Endometrial microvascular endothelial cells (primary cell): ENCODE data around the gene CFAP69. TPM values are rescaled to one million over a fixed set of nuclear protein-coding genes. Genes with fewer than 3 reads are reported as not detected.
"Not testable (repeated sequence)": the region's sequence is repeated elsewhere in the genome, so short reads cannot be mapped to it uniquely, and the experiment has no call there.

Experiments
- in situ Hi-C: cut with HindIII; loops from 2 replicates; pipeline ENCODE4 v1.10.0; 2017; ENCODE audit warnings: low sequenced_read_pairs, low pct_unique_long_range_greater_than_20kb; ENCODE audit errors: inconsistent ontology term
- total RNA-seq: library from RNA; depleted of rRNA; stranded (reverse); fragments of >200 nt; gene quantifications from one replicate; pipeline ENCODE4 v1.2.3, GENCODE V29; 2015; ENCODE audit errors: inconsistent ontology term

CFAP69 gene
- total RNA-seq, 1 donor from 2014 or later = 0.19 TPM

DNA sequence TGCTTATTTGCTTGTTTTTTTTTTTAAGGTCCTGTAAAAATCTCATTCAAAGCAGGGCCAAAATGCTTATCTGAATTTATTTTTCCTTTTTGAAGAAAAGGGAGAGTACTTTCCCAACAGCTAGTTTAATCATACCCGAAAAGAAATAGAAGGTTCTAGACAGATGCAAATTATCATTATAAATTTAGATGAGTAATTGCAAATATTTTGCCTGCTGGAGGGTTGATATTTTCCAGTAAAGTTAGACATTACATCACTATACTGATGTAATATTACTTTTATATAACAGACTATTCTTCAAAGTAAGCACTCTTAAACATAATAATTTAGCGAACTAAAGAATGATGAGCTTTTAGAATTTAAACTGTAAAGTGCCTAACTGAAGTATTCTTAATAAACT is 14.1 kb upstream of the CFAP69 start:
- in situ Hi-C loops = no loop called here

DNA sequence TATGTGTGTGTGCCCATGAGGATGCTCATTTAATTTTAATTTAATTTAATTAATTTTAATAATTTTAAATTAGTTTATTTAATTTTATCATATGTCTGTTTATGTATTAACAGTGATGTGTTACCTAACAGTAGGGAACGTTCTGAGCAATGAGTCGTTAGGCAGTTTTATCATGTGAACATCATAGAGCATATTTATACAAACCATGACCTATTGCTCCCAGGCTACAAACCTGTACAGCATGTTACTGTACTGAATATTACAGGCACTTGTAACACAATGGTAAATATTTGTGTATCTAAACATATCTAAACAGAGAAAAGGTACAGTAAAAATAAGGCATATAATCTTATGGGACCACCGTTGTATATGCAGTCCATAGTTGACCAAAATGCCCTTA is 13.7 kb upstream of the CFAP69 start:
- in situ Hi-C loops = no loop called here

DNA sequence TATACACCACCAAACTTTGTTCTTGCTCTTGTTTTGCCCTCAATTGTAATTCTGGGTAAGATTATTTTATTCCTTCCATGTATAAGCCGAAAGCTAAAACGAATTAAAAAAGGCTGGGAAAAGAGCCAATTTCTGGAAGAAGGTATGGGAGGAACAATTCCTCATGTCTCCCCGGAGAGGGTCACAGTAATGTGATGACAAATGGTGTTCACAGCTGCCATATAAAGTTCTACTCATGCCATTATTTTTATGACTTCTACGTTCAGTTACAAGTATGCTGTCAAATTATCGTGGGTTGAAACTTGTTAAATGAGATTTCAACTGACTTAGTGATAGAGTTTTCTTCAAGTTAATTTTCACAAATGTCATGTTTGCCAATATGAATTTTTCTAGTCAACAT is 12.5 kb upstream of the CFAP69 start:
- in situ Hi-C loops = no loop called here

DNA sequence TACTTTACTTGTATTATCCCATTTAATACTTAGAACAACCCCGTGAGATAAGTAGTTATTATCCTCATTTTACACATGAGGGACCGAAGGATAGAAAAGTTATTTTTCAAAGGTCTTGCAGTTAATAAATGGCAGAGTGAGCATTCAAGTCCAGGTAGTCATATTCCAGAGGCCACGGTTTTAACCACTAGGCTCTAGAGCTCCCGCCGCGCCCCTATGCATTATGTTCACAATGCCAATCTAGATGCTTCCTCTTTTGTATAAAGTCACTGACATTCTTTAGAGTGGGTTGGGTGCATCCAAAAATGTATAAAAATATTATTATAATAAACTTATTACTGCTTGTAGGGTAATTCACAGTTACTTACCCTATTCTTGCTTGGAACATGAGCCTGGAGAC is 11.4 kb upstream of the CFAP69 start:
- in situ Hi-C loops = no loop called here

DNA sequence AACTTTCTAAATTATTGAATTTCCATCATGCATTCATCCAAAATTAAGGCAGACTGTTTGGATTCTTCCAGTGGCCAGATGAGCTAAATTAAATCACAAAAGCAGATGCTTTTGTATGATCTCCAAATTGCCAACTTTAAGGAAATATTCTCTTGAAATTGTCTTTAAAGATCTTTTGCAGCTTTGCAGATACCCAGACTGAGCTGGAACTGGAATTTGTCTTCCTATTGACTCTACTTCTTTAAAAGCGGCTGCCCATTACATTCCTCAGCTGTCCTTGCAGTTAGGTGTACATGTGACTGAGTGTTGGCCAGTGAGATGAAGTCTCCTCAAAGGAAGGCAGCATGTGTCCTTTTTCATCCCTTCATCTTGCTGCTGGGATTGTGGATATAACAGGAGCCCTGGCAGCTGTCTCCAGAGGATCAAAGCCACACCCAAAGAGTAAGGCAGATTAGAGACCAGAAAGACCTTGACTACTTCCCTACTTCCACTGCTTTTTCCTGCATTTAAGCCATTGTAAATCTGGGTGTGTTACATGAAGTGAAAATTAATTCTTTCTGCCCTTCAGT is 8.2 kb upstream of the CFAP69 start:
- in situ Hi-C loops = no loop called here

DNA sequence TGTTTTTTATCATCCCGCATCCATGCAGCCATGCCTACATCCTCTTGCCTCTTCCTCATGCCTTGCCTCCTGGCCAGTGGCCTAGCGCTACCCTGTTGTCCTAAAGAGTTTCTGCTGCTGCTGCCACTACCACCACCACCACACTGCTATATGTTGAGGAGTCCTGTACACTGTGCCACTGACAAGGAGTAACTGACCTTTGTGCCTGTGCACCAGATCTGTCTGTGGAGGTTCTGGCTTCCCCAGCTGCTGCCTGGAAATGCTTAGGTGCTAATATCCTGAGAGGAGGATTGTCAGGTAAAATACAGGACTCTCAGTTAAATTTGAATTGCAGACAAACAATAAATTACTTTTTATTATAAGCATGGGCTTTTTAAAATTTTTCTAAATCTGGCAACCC is 7.0 kb upstream of the CFAP69 start:
- in situ Hi-C loops = no loop called here

DNA sequence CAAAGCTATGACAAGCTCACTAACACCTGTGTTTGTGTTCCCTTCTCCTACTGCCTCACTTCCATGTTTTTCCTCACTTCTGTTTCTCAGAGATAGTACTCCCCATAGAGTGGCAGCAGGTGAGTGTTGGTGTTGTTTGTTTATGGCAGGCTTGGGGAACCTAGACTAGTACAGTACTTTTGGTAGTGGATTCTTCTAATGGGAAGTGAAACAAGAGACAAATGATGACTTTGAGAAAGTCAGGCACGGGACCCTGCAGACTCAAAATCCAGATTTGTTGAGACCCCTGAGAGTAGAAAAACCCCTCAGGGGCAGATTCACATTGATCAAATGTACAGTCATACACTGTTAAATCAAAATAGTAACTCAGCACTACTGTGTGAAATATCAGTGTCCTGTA is 6.4 kb upstream of the CFAP69 start:
- in situ Hi-C loops = no loop called here

DNA sequence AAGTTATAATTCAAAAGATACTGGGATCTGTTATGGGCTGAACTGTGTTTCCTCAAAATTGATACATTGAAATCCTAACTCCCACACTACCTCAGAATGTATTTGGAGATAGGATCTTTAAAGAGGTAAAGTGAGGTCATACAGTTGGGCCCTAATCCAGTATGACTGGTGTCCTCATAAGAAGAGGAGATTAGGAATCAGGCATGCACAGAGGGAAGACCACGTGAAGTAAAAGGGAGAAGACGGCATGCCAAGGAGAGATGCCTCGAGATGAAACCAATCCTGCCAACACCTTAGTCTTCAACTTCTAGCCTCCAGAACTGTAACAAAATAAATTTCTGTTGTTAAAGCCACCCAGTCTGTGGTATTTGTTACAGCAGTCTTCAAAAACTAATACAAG is 5.9 kb upstream of the CFAP69 start:
- in situ Hi-C loops = no loop called here

DNA sequence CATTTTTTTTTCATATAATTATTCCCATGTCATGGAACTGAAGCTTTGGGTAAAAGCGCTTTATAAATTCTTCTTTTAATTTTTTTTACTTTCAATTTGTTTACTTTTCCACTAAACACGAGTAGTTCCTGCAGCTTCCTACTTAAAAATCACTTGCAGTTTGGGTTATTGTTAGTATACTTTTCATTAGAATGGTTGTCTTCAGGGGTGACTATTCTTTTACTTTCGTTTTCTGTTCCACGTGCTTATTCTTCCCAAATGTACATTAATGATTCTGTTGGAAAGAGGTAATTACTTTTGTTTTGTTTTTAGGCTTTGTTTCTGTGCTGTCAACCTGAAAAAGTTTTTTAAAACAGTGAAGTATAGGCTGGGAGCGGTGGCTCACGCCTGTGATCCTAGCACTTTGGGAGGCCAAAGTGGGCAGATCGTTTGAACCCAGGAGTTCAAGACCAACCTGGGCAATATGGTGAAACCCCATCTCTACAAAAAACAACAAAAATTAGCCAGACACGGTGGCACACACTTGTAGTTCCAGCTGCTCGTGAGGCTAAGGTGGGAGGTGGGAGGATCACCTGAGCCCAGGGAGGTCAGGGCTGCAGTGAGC is 5.2 kb upstream of the CFAP69 start:
- in situ Hi-C loops = no loop called here

DNA sequence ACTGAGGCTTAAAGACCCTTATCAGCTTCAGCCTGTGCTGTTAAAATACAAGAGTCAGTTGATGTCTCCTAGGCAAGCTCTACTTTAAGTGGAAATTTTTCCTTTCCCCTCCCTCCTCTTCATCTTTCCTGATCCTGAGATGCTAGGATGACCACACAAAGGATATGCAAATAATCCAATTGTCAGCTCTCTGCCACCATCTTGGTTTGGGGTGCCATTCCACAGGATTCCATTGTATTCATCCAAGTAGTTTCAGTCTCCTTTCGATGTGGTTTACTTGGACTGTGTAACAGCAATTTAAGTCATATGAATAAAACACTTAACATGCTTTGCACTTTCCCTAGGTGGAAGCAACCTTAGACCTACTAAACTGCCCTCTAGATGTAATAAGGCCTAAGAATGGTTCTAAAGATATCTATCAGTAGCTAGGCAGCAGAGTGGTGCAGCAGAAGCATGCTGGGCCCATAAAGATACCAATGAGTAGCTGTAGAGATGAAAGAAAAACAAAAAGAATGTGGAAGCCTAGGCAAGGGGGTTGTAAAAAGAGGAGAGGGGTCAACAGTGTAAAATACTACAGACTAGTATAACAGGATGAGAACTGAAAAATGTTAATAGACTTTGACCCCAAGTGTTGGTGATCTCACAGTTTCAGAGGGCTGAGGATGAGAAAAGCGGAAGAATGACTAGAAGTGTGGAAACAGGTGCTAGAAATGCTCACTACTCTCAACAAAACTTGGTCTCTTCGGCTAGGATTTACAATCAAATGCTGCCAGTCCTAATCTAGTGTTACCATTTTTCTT is 2.4 kb upstream of the CFAP69 start:
- in situ Hi-C loops = no loop called here

DNA sequence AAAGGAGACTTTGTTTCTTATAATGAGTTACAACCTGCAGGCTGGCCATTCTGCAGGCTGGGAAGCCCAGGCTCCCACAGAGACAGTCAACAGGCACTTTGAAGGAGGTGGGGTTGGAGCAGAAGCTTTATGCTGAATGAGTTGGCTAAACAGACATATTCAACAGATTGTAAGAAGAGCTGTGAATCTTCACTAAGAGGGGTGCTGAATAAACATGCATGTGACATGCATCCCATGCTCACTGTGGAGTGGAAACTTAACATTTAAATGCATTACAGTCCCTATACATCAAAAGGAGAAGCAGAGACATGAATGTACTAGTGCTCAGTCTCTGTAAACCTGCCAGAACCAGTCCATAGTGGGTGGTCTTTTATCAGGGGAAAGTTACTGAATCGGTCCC is 1.4 kb upstream of the CFAP69 start:
- in situ Hi-C loops = no loop called here

DNA sequence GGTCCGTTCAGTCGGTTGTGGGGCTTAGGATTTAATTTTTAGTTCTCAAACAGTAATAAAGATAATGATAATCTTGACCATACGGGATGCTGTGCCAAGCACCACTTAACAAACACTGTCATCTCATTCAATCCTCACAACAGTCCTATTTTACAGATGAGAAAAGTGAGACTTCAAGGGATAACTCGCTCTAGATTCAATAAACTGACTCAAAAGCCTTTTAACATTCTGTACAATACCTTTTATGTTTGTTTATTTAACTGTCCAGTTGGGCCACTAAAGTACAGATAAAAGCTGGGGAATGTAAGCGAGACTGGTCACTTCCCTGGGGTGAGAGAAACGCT is 437 bp upstream of the CFAP69 start:
- in situ Hi-C loops = no loop called here

DNA sequence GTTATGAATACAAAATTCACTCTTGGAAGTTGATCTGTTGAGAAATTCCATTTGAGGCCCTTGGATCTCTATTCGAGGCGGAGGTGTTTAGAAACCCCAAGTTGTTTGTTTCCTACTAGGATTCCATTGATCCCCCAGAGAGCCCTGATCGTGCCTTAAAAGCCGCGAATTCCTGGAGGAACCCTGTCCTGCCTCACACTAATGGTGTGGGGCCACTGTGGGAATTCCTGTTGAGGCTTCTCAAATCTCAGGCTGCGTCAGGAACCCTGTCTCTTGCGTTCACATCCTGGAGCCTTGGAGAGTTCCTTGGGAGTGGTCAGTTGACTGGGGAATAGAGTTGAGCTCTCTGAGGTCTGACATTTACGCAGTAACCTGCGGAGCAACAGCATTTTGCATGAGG is 1.2 kb downstream of the CFAP69 start:
- in situ Hi-C loops = no loop called here

DNA sequence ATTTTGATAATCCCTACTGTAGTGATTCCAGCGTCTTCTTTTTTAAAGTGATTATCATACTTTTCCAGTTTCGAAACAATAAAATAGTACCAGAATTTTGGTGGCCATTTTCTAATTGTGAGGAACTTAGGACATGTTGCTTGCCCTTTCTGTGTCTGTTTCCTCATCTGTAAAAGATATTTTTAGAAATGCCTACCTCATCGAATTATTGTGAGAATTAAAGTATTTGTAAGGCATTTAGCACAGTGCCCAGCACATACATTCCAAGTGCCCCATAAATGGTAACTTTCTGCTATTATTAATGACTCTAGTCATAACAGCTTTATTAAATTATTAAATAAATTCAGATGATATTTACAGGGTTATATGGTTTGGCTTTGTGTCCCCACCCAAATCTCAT is 3.7 kb downstream of the CFAP69 start:
- in situ Hi-C loops = no loop called here

DNA sequence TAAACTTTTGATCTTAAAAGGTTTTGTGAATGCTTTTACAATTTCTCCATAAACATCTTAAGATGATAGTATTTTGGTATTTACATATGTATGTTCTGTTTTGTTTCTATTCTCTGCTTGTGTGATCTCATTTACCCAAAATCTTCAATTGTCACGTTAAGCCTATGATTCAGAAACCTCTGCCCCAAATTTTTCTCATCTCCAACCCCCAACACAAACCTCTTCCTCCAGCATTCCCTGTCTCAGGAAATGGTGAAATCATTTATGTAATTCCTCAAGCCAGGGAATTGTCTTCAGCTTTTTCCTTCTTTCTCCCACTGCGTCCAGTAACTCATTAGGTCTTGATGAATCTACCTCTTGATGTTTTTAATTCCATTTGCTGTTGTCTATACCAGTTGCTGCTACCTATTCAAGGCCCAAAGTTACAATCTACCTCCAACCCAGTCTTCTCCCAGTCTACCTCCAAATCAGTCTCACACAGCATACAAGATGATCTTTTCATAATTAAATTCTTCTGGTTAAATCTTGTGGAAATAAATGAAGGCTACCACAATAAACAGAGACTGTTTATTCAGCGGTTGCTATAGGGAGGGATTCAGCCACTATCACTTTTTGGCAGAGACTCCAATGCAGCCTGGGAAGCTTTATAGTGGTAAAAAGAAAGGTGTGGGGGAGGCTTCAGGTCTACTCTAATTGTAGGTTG is 5.8 kb downstream of the CFAP69 start:
- in situ Hi-C loops = no loop called here

DNA sequence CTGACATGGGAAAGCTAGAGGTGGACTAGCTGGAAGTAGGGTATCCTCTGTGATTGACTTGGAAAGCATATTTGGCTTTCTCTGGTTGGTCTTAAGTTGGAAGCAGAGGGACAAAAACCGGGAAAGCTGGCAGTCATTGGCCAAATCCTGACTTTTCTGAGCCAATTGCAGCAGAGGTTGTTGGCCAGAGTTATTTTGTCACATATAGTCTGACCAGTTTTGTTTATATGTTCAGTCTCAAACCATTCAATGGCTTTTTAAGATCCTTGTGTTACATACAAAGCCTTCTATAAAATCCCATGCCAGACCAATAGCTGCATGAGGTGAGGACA is 6.3 kb downstream of the CFAP69 start:
- in situ Hi-C loops = no loop called here

DNA sequence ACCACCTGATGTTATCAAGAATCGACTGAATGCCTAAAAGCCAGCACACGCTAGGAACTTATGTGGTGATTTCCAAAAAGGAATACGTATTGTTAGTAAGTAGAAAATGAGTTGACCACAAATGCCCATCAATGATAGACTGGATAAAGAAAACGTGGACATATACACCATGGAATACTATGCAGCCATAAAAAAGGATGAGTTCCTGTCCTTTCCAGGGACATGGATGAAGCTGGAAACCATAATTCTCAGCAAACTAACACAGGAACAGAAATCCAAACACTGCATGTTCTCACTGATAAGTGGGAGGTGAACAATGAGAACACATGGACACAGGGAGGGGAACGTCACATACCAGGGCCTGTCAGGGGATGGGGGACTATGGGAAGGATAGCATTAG is 11.0 kb downstream of the CFAP69 start:
- in situ Hi-C loops = not testable (repeated sequence)

DNA sequence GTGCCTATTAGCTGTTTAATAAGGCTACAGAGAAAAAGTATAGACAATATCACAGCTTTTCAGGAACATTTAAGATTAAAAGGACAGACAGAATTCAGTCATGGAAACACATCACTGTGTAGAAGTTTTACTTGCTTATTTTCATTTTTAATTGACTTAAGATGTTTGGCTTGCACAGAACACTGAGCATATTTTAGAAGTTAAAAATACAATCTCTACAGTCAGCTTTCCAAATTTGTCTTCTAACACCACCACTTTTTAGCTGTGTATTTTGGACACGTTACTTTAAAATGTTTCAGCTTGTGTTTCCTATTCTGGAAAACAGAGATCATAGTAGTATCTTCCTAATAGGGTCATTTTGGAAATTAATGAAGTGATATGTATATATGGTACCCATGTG is 11.8 kb downstream of the CFAP69 start:
- in situ Hi-C loops = no loop called here

DNA sequence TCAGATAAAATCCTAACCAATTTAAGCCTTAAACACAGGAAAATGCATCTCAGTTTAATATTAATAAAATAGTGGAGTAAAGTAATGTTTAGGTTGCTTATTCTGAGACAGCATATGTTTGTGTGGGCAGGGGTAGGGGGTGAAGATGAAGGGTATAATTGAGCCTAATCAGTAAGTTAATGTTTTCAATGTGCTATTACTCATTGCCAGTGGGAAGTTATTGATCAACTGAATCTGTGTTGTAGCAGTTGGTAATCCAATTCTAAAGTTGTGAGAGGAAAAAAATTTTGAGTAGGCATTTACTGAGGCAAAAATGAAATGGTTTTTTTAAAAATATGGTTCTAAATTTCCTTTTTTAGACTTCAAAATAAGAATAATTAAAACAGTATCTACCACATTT is 16.5 kb downstream of the CFAP69 start:
- in situ Hi-C loops = no loop called here

DNA sequence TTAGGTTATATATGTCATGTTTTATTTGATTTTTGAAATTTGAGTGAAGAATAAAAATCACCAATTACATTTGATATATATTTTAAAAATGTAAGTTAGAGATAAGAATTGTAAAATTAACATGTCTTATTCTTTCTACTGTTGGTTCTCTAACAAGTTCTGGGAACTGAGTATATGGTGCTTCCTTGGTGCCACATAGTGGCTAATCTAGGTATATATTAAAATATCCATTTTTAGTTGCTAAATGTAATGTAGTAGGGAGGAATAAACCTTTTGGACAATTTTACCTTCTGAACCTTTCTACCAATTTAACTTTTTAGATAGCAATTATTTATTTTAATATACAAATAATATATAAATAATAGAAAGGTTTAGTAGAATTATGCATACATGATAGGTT is 17.5 kb downstream of the CFAP69 start:
- in situ Hi-C loops = no loop called here
